GM18858 (cell line): Measurements from ENCODE around the gene ULBP1.
"Not testable (repeated sequence)": the region's sequence is repeated elsewhere in the genome, so short reads cannot be mapped to it uniquely, and the experiment has no call there.

Source experiments
- ATAC-seq: cut with Tn5 transposase; IDR thresholded peaks from one replicate; pipeline ENCODE4 v1.9.1; 2021; ENCODE audit not compliant: unreplicated experiment

Gene ULBP1

GRCh38 chr6:149969635-149970034 lies 5.9 kb downstream of the ULBP1 start:
- no peak for ATAC-seq

DNA sequence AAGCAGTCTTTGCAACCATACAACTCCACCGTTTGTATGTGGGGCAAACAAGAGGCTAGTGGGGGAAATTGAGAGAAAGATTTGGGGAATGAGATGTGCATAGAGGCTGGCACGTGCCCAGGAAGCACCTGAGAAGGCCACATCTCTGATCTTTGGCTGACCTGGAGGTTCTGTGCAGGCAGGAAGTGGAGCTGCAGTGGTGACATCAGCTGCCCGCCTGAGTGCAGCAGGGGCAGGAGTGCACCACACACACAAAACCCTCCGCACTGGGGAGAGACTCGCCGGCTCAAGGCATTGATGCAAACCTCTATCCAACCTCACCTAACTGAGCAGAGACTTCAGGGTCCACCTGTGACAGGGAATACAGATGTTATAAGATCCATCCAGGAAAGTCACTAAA lies 10.7 kb downstream of the ULBP1 start:
- not testable (repeated sequence) for ATAC-seq

DNA sequence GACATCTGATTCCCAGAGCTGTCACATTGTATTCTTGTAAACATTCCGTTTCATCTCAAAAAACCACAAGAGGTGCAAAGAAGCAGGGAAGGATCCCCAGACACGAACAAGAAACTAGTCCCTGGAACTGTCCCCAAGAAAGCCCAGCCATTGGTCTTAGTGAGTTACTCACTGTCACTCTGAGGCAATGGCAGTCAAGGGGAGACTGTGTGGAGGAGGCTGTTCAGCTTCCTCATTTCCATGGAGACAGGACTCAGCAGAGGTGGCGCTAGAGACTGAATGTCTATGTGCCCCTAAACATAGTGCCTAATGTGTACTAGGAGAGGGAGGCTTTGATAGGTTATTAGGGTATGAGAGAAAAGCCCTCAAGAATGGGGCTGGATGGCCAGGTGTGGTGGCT lies 11.1 kb downstream of the ULBP1 start:
- ATAC-seq, result no peak

DNA sequence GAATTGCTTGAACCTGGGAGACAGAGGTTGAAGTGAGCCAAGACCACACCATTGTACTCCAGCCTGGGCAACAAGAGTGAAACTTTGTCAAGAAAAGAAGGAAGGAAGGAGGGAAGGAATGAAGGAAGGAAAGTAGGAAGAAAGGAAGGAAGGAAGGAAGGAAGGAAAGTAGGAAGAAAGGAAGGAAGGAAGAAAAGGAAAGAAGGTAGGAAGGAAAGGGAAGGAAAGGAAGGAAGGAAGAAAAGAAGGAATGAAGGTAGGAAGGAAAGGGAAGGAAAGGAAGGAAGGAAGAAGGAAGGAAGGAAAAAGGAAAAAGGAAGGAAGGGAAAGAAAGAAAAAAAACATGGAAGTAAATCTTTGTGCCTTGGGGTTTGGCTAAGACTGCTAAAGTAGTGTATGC lies 11.7 kb downstream of the ULBP1 start:
- no peak for ATAC-seq

DNA sequence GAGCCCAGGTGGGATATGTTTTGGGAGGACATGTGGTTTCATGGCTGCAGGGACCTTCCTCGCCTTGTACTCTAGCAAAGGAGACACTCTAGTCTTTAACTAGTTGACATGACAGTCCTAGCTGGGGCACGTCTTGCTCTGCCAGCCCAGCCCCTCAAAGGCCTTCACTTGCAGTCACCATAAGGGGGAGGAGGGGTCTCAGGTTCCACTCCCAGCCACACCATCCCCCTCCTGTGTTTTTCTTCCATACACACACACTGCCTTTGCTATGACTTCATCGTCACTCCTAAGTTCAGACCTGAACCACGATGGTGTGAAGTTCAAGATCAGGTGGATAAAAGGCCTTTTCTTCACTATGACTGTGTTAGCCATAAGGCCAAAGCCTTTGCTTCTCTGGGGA lies 13.5 kb downstream of the ULBP1 start:
- ATAC-seq, result no peak

DNA sequence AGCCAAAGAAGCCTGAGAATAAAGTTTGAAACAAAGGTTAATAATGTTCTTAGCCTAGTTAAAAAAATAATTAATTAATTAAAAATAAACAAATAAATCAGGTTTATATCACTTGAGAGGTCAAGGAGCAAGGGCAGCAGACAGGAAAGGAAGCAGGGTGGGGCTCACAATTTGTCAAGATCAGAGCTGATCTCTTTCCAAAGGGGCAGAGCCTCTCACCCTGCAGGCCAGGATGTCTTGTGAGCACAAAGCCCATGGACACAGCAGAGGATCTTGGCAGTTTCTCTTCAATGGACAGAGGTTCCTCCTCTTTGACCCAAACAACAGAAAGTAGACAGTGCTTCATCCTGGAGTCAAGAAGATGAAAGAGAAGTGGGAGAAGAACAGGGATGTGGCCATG lies 14.9 kb downstream of the ULBP1 start:
- ATAC-seq, result no peak

DNA sequence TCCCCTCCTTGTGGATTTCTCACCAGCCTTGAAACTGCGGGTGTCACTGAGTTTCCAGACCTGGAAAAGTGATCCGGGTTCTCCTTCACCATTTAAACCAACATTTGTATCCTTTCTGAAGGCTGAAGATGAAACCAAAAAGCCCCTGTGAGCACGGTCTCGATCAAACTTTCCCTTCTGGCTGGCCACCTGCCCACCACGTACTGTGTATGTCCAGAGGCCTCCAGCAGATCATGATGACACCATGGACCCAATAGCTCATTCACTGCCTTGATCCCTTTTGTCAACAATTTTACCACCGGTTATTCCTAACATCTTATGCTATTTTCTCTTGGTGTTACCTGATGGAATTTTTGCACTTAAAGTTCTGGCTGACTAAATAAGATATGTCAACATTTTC lies 15.6 kb downstream of the ULBP1 start:
- ATAC-seq, result no peak

GRCh38 chr6:149983145-149983544 lies 19.4 kb downstream of the ULBP1 start:
- ATAC-seq, result no peak

- ATAC-seq, result no peak
Measured at GRCh38 chr6:149984773-149985172, 21.0 kb downstream of the ULBP1 start.

DNA sequence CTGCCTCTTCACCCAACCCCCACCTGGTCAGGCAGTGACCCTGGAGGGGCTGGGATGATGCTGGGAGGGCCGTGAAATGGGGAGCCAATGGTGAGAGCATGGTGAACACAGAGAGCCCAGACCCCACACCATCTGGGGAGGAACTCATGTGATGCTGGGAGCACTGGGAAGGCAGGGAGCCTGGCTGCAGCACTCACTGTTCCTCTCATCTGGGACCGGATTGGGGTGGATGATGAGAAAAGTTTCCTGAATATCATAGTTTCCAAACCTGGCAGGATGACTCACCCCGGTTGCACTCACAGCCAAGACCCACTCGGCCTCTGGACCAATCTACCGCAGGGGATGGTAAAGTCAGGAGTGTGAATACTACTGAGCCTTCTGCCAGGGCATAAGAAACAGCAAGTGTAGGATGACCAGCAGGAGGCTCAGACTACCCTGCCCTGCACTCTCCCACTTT lies 21.8 kb downstream of the ULBP1 start:
- ATAC-seq, result no peak

- ATAC-seq, result no peak
Measured at GRCh38 chr6:149987602-149988107, 23.9 kb downstream of the ULBP1 start.

GRCh38 chr6:149988550-149989346 lies 25.0 kb downstream of the ULBP1 start:
- no peak for ATAC-seq

- no peak for ATAC-seq
Measured at GRCh38 chr6:149990212-149990660, 26.5 kb downstream of the ULBP1 start.

DNA sequence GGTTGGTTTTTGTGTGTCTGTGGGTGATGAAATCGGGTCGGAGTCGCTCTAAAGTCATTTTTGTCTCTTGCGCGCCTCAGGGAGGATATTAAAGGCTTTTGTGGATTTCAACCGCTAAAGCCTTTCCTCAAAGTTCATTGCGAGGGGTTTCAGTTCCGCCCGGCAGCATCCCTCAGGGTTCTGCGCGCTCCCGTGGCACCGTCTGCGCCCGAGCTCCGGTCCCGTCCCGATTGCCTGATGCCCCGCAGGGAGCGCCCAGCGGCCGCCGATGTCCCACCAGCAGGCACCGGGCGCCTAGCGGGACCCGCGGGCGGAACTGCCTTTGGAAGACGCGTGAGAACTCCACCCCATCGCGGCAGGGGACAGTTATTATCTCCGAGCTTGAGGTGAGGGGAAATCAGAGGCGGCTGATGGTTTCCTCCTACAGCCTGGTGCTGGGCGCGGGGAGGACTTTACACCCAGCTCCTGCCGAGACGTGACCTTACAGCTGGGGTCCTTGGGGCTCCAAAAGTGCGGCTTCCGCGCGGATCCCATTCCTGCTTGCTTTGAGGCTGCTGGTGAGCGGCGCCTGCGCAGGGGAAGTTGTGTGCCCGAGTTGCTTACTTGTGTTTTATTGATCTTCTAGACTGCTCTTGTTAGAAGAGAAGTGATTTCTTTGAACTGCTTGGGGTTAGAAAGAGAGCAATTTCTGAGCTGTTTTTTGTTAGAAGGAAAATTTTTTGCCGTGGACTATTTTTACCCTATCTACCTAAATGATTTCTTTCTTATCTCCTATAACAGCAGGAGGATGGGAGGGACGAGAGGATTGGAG lies 27.1 kb downstream of the ULBP1 start:
- ATAC-seq, result no peak

DNA sequence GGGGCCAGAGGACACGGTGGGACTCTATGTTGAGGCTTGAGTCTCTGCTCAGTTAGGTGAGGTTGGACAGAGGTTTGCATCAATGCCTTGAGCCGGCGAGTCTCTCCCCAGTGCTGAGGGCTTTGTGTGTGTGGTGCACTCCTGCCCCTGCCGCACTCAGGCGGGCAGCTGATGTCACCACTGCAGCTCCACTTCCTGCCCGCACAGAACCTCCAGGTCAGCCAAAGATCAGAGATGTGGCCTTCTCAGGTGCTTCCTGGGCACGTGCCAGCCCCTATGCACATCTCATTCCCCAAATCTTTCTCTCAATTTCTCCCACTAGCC lies 27.7 kb downstream of the ULBP1 start:
- not testable (repeated sequence) for ATAC-seq

GRCh38 chr6:149991838-149992237 lies 28.1 kb downstream of the ULBP1 start:
- no peak for ATAC-seq

- no peak for ATAC-seq
Measured at GRCh38 chr6:149995235-149995750, 31.6 kb downstream of the ULBP1 start.

DNA sequence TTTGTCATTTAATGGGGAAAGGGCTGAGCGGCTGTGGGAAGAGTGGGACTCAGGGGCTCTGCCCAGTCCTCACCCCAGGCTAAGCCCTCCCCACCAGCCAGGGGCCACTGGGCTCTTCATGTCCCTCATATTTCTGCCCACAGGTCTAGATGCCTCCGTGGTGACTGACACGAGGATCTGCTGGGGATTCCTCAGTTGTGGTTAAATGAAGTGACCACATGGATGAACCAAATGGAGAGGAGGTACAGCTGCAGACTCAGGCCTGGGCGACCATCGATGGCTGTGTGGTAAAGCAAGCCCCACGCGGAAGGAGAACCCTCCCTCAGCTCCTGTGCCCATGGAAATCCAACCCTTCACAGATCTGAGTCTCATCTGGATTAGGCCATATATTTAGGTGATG lies 32.2 kb downstream of the ULBP1 start:
- no peak for ATAC-seq

DNA sequence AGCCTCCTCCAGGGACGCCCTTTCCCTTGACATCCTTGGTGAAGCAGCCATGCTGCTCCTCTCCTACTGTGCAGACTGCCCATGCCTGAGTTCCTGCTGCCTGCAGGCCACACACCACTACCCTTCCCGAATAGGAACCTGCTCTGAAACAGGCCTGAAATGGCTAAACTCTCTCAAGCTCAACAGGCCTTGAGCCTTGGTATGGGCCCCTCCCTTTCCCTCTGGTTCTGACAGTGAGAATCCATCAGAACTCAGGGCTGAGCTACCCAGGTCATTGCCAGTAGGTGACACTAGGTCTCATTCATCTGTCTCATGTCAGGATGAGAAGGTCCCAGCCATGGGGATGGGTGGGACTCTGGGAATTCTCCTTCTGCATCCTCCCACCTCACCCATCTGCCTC lies 35.9 kb downstream of the ULBP1 start:
- no peak for ATAC-seq

- ATAC-seq, result peak; percentile 59
Measured at GRCh38 chr6:150001295-150002008, 37.7 kb downstream of the ULBP1 start.

GRCh38 chr6:150002710-150003109 lies 39.0 kb downstream of the ULBP1 start:
- ATAC-seq, result no peak
